Fibroblast of lung (primary cell): ENCODE measurements around the gene HMGN1.

Source experiments
- EZH2 ChIP-seq: IDR thresholded peaks from 2 replicates; pipeline ENCODE4 v1.5.1; 2012; ENCODE audit warnings: low read length, control low read depth, mild to moderate bottlenecking; ENCODE audit errors: missing control alignments
- TF ChIP-seq, protein P1 (sequence below), 2 donors: IDR thresholded peaks in 1 of 2; conservative IDR thresholded peaks in 1 of 2; 1 replicate in 1 of 2; 2 replicates in 1 of 2; pipeline ENCODE4 v1.5.1; 2011 to 2012; ENCODE audit warnings: low read length in 2 of 2, control low read depth in 1 of 2, inconsistent platforms in 1 of 2, low read depth in 1 of 2, mild to moderate bottlenecking in 1 of 2

DNA sequence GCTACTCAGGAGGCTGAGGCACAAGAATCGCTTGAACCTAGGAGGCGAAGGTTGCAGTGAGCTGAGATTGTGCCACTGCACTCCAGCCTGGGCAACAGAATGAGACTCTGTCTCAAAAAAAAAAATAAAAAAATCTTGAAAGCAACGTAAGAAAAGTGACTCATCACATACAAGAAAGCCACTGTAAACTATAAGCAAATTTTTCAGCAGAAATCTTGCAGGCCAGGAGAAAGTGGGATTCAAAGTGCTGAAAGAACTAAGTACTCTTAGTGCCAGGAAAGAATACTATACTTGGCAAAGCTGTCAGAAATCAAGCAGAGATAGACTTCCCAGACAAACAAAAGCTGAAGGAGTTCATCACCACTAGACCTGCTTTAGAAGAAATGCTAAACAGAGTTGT, 4.4 kb upstream of the HMGN1 start:
- TF ChIP-seq, protein P1, sequence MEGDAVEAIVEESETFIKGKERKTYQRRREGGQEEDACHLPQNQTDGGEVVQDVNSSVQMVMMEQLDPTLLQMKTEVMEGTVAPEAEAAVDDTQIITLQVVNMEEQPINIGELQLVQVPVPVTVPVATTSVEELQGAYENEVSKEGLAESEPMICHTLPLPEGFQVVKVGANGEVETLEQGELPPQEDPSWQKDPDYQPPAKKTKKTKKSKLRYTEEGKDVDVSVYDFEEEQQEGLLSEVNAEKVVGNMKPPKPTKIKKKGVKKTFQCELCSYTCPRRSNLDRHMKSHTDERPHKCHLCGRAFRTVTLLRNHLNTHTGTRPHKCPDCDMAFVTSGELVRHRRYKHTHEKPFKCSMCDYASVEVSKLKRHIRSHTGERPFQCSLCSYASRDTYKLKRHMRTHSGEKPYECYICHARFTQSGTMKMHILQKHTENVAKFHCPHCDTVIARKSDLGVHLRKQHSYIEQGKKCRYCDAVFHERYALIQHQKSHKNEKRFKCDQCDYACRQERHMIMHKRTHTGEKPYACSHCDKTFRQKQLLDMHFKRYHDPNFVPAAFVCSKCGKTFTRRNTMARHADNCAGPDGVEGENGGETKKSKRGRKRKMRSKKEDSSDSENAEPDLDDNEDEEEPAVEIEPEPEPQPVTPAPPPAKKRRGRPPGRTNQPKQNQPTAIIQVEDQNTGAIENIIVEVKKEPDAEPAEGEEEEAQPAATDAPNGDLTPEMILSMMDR (conservative IDR thresholded peaks at IDR 0.05 in 1 of 2, IDR thresholded peaks at IDR 0.05 in 1 of 2; ENCODE audit: low read depth in 1 of 2, low read length in 2 of 2) = no peak
- TF ChIP-seq EZH2 = no peak
